K562 (cell line): Measurements from ENCODE around the gene NVL. TPM values are rescaled to one million over a fixed set of nuclear protein-coding genes. Genes with fewer than 3 reads are reported as not detected.
A peak's percentile ranks its signal among the peaks of the same experiment; 100 is the strongest.

Source experiments
- EP400 ChIP-seq: fragments of 450-650 bp; IDR thresholded peaks from 2 replicates; pipeline ENCODE4 v1.6.1; 2017; ENCODE audit warnings: antibody characterized with exemption, mild to moderate bottlenecking, moderate library complexity
- KDM4B ChIP-seq, 2 experiments: fragments of 450-650 bp in 1 of 2; sonication (generic) in 1 of 2; IDR thresholded peaks; 2 replicates each; pipeline ENCODE4 v1.6.1; 2016 to 2017; ENCODE audit warnings: borderline replicate concordance in 2 of 2, antibody characterized with exemption in 1 of 2, low read depth in 1 of 2, mild to moderate bottlenecking in 1 of 2
- LCOR ChIP-seq: sonication (generic); formaldehyde crosslinking; IDR thresholded peaks from 2 replicates; pipeline ENCODE4 v1.8.0; 2022; ENCODE audit warnings: mild to moderate bottlenecking, missing genetic modification reagents
- NCOA1 ChIP-seq: fragments of 450-650 bp; IDR thresholded peaks from 2 replicates; pipeline ENCODE4 v1.6.1; 2016; ENCODE audit warnings: low read depth
- PHF8 ChIP-seq: fragments of 200-600 bp; sonication (generic); IDR thresholded peaks from 2 replicates; pipeline ENCODE4 v1.6.1; 2012; ENCODE audit warnings: mixed run types, mild to moderate bottlenecking, inconsistent platforms, low read length, moderate library complexity, borderline replicate concordance
- POLR2H ChIP-seq: IDR thresholded peaks from 2 replicates; pipeline ENCODE4 v1.6.1; 2016; ENCODE audit warnings: missing genetic modification characterization, low read depth, mild to moderate bottlenecking, control low read depth, missing compliant biosample characterization, moderate library complexity
- RREB1 ChIP-seq: fragments of 250-450 bp; sonication (Bioruptor Pico); IDR thresholded peaks from 2 replicates; pipeline ENCODE4 v1.4.0; 2020
- SRSF1 ChIP-seq: fragments of 200-400 bp; formaldehyde crosslinking; IDR thresholded peaks from 2 replicates; pipeline ENCODE4 v1.6.1; 2017; ENCODE audit warnings: mild to moderate bottlenecking, low read depth, low read length, moderate library complexity
- ZBTB17 ChIP-seq: fragments of 450-650 bp; formaldehyde crosslinking; IDR thresholded peaks from 2 replicates; pipeline ENCODE4 v1.4.0; 2020; ENCODE audit warnings: mild to moderate bottlenecking
- ZBTB26 ChIP-seq: fragments of 450-650 bp; formaldehyde crosslinking; IDR thresholded peaks from 2 replicates; pipeline ENCODE4 v1.4.0; 2022; ENCODE audit warnings: missing genetic modification characterization
- ZNF165 ChIP-seq: fragments of 250-450 bp; sonication (Bioruptor Pico); IDR thresholded peaks from 2 replicates; pipeline ENCODE4 v1.4.0; 2020; ENCODE audit warnings: borderline replicate concordance
- ZNF57 ChIP-seq: fragments of 450-650 bp; formaldehyde crosslinking; IDR thresholded peaks from 2 replicates; pipeline ENCODE4 v1.4.0; 2020; ENCODE audit warnings: mild to moderate bottlenecking, moderate library complexity
- ZNF699 ChIP-seq: fragments of 250-450 bp; sonication (Bioruptor Pico); IDR thresholded peaks from 2 replicates; pipeline ENCODE4 v1.8.0; 2021; ENCODE audit warnings: mild to moderate bottlenecking, moderate library complexity; ENCODE audit not compliant: insufficient replicate concordance
- polyA plus RNA-seq, 8 experiments: library from polyadenylated mRNA; depleted of rRNA in 4 of 8; stranded (reverse) in 5 of 8; unstranded in 3 of 8; fragments of >200 nt; fragmentation: Nextera tagmentation in 2 of 8; fragmentation: Illumina TruSeq in 1 of 8; extraction: Ambion mirVana in 2 of 8; extraction: Trizol in 1 of 8; gene quantifications; 2 replicates each; pipeline versions ENCODE4 v1.2.1 to v1.2.3, GENCODE V29; 2011 to 2014; ENCODE audit warnings: inconsistent platforms in 1 of 8, missing spikeins in 1 of 8
- total RNA-seq, 7 experiments: library from RNA; depleted of rRNA in 6 of 7; stranded (reverse); fragments of >200 nt in 6 of 7; fragmentation: Illumina TruSeq in 2 of 7; extraction: Trizol in 2 of 7; gene quantifications; 2 replicates each; pipeline versions ENCODE4 v1.2.1 to v1.2.3, GENCODE V29; 2011 to 2021; ENCODE audit warnings: low replicate concordance in 1 of 7
- TF ChIP-seq, protein P1 (sequence below), 2 experiments: fragments of 450-650 bp; IDR thresholded peaks; 2 replicates each; pipeline ENCODE4 v1.6.1; 2018; ENCODE audit warnings: mild to moderate bottlenecking in 2 of 2, low read depth in 1 of 2; ENCODE audit not compliant: partially characterized antibody in 2 of 2
- TF ChIP-seq, protein P2 (sequence below): fragments of 450-650 bp; formaldehyde crosslinking; IDR thresholded peaks from 2 replicates; pipeline ENCODE4 v1.4.0; 2020; ENCODE audit warnings: mild to moderate bottlenecking

NVL gene
- total and polyA plus RNA-seq, 9 of the 15 experiments (the other 6 are each of a cell fraction or from before 2014, with no cell fraction given), result 32.5 to 86.6 (median 62.9) TPM

DNA sequence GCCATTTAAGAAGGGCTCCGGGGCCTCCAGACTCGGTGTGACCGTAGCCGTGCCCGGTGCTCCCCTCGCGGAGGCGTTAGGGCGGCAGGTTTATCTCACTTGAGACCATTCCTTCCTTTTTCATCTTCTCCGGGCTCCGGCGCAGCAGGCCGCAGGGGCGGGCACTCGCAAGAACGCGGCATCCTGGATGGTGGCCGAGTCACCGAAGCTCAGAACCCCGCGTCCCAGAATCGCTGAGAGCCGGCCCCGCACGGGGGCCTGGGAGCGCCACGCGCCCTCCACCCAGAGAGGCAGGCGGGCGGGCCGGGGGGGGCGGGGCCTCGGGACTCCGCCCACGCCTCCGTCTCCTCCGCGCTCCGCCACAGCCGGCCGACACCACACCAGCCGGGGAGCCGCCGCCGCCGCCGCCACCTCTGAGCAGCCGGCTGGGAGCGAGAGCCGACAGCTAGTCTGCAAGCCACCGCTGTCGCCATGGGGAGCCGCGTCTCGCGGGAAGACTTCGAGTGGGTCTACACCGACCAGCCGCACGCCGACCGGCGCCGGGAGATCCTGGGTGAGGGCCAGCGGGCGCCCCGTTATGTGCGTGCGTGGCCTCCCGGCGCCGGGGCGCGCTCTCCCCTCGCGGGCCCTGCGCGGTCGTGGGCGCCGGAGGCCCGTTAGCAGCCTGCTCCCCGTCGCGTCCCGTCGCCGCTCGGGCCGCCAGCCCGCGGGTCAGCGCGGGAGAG lies 146.9 kb downstream of the NVL start, which contains the start of gene DEGS1 (continued):
- TF ChIP-seq SRSF1, result no peak
- TF ChIP-seq ZNF699 (CRISPR knock-in tag), result no peak
- TF ChIP-seq EP400, result peak; percentile 77
- TF ChIP-seq, protein P1, sequence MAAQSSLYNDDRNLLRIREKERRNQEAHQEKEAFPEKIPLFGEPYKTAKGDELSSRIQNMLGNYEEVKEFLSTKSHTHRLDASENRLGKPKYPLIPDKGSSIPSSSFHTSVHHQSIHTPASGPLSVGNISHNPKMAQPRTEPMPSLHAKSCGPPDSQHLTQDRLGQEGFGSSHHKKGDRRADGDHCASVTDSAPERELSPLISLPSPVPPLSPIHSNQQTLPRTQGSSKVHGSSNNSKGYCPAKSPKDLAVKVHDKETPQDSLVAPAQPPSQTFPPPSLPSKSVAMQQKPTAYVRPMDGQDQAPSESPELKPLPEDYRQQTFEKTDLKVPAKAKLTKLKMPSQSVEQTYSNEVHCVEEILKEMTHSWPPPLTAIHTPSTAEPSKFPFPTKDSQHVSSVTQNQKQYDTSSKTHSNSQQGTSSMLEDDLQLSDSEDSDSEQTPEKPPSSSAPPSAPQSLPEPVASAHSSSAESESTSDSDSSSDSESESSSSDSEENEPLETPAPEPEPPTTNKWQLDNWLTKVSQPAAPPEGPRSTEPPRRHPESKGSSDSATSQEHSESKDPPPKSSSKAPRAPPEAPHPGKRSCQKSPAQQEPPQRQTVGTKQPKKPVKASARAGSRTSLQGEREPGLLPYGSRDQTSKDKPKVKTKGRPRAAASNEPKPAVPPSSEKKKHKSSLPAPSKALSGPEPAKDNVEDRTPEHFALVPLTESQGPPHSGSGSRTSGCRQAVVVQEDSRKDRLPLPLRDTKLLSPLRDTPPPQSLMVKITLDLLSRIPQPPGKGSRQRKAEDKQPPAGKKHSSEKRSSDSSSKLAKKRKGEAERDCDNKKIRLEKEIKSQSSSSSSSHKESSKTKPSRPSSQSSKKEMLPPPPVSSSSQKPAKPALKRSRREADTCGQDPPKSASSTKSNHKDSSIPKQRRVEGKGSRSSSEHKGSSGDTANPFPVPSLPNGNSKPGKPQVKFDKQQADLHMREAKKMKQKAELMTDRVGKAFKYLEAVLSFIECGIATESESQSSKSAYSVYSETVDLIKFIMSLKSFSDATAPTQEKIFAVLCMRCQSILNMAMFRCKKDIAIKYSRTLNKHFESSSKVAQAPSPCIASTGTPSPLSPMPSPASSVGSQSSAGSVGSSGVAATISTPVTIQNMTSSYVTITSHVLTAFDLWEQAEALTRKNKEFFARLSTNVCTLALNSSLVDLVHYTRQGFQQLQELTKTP (IDR thresholded peaks at IDR 0.05; ENCODE audit: low read depth in 1 of 2, partially characterized antibody in 2 of 2), result peak in 1 of 2 experiments; percentile 9
- TF ChIP-seq ZNF57 (CRISPR knock-in tag), result no peak
- TF ChIP-seq ZNF165 (CRISPR knock-in tag), result 0 out of 2 replicates have a peak, but pooled peaks have one; percentile 64
- TF ChIP-seq POLR2H (tag), result peak; percentile 79
- no peak for TF ChIP-seq ZBTB26
- peak; percentile 13; the same call in 1 of the 2 replicates for TF ChIP-seq RREB1 (CRISPR knock-in tag)
- TF ChIP-seq ZBTB17 (CRISPR knock-in tag), result peak; percentile 65
- no peak for TF ChIP-seq KDM4B (IDR thresholded peaks at IDR 0.05; ENCODE audit: borderline replicate concordance in 2 of 2, low read depth in 1 of 2)
- TF ChIP-seq, protein P2, sequence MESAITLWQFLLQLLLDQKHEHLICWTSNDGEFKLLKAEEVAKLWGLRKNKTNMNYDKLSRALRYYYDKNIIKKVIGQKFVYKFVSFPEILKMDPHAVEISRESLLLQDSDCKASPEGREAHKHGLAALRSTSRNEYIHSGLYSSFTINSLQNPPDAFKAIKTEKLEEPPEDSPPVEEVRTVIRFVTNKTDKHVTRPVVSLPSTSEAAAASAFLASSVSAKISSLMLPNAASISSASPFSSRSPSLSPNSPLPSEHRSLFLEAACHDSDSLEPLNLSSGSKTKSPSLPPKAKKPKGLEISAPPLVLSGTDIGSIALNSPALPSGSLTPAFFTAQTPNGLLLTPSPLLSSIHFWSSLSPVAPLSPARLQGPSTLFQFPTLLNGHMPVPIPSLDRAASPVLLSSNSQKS (CRISPR knock-in tag), result no peak
- no peak for TF ChIP-seq NCOA1
- no peak for TF ChIP-seq LCOR (CRISPR knock-in tag)
- peak; percentile 93 for TF ChIP-seq PHF8
